Mucosa of gallbladder (tissue), 1 donor: ENCODE results near the gene BDNF. TPM values are rescaled to one million over a fixed set of nuclear protein-coding genes. Genes with fewer than 3 reads are reported as not detected.

Source experiments
- total RNA-seq: library from RNA; stranded (reverse); gene quantifications from one replicate; pipeline ENCODE4 v1.2.1, GENCODE V29; 2021
- donor health status: DM: no; HTN: no; CAD: no.

BDNF gene
- total RNA-seq, 1 donor from 2014 or later: 6.8 TPM

Other genes with a start within 250 kb of the BDNF start
- 47.6 TPM for gene LGR4, start 227.7 kb downstream of the BDNF start, total RNA-seq
- gene LIN7C, start 193.7 kb downstream of the BDNF start, total RNA-seq: 34.1 TPM